GM19395 (cell line): ENCODE data around the gene HOXB8.

Experiments used
- ATAC-seq: cut with Tn5 transposase; IDR thresholded peaks from one replicate; pipeline ENCODE4 v1.9.1; 2021; ENCODE audit warnings: mild to moderate bottlenecking, moderate library complexity; ENCODE audit not compliant: unreplicated experiment

Gene HOXB8

DNA sequence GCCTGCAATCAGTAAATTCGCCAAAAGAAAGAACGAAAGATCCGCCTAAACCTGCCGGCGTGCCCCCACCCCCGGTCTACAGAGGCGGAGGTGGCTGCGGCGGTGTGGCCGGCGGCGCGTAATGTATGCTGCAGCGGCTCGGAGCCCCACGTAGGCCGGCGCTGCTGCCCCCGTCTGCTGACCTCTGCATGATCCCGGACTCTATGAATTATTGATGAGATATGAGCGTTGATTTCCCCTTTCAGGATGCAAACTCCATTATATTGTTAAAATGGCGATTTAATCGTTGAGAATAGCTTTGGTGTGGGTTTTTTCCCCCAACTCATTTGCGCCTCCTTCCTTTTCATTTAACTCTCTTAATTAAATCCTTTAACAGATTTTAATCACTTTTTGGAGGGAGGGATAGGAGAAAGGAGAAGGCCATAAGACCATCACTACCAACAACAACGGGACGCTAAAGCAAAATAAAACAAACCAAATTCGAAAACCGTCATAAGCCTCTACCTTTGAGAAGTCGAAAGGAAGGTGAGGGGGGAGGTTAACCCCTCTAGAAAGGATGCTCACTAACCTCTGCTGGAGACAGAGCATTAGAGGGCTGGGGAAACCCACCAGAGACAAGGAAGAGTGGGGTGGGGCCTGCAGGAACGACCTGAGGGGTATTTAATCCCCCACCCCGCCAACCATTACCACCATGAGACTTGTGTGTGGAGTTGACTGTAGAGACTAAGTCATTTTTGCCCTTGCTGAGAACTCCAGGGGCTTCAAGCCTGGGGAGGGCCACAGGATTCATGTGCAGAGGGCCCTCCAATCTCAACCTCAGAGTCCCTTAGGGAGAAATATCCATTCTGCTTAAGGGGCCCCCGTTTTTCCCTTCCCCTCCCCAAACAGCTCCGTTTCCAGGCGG, 28.5 kb downstream of the HOXB8 start:
- no peak for ATAC-seq

DNA sequence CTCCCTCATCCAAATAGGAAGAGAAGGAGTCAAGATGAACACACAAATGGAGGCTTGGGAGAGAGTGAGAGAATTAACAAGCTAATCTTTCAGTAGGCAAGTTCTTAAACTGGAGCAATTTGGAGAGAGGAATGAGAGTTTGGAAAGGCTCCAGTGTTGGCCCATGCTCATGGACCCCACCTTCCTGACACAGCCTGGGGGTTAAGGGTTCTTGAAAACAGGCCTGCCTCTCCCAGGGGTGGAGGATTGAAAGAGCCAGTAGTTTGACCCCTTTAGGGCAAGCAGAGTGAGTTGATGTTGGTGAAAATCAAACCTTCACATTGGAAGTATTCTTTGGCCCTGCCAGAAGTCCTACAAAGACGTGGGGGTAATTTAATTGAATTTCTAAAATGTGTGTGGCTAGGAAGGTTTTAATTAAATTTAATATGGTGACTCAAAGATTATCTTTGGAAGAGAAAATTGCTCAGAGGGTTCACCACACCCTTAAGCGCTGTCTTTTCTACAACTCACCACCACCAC, 30.8 kb downstream of the HOXB8 start:
- ATAC-seq, result no peak

DNA sequence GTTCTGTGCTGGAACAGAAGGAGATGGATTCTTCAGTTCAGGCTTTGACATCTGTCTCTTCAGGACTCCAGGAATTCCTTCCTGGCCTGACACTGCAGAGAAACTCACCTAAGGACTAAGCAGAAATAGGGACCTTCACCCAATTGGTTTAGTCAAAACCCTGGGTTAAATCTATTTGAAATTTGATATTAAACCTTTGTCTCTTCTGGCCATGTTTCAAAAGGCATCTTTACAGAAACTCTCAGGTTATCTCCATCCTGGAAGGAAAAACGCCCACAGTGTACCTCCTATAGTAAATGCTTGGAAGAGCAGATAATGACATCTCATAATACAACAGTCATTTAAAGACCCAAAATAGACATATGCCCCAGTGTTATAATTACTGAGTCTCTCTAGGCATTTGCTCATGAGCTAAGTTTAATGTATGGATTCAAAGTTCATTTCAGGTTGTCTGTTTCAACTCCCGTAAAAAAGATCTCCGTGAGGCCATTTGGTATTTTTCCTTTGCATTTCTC, 31.3 kb downstream of the HOXB8 start:
- ATAC-seq, result no peak

DNA sequence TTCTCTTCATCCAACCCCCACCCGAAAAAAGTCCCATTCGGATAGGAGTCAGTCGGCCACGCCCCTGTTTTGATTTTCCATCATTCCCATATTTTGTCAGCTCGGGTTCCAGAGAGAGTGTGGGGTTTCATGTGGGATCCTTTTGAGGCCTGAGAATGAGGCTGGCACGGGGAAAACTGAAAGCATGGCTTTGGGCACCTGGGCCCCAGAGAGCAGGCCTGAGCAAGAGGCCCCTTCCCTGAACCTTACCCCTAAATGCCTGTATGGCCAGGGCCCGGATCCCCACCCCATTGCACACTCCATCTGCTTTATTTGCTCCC, 32.4 kb downstream of the HOXB8 start:
- ATAC-seq, result no peak

DNA sequence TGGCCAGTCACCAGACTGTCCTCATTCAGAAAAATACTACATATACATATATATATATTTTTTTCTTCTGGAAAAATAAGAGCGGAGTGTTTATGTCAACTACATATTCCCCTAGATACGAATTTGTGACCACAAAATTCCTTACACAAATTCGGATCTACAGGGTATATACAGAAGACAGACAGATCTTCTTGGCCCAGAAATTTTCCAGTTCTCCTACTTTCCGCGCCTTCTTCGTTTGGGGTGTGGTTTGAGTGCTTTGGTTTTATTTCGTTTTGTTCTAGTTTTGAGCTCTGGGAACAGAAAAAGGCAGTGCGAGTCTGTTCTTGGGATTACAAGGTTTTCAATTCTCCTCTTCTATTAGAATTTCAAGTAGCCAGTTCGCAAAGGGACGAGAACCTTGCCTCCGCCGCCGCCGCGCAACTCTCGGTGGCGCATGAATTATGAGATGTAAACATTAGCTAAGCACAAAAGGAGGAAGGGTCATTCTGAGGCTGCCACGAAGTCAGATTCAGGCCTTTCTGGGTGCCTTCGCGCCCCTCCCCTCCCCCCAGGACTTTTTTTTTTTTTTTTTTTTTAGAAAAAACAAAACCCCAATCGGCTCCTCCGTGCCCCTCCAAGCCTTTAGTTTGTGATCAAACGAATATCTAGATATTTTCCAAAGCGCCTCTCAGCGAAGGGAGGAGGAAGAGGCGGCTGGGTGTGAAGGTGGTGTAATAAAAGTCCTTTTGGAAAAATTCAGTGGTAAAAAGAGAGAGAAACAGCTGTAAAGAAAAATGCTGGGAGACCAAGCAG, 35.1 kb downstream of the HOXB8 start:
- ATAC-seq, result no peak

DNA sequence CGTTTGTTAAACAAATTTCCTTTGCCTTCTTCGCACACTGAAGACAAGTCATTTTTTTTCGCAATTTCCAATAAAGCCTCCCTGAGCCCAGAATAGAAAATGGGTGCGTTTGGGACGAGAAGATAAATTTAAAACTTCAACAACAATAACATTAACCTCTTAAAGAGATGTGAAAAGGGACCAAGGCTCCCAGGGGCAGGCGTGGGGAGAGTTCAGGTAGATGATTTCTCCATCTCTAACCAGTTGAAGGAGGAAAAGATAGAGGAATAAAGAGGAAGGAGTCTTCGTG, 35.7 kb downstream of the HOXB8 start:
- ATAC-seq, result no peak

DNA sequence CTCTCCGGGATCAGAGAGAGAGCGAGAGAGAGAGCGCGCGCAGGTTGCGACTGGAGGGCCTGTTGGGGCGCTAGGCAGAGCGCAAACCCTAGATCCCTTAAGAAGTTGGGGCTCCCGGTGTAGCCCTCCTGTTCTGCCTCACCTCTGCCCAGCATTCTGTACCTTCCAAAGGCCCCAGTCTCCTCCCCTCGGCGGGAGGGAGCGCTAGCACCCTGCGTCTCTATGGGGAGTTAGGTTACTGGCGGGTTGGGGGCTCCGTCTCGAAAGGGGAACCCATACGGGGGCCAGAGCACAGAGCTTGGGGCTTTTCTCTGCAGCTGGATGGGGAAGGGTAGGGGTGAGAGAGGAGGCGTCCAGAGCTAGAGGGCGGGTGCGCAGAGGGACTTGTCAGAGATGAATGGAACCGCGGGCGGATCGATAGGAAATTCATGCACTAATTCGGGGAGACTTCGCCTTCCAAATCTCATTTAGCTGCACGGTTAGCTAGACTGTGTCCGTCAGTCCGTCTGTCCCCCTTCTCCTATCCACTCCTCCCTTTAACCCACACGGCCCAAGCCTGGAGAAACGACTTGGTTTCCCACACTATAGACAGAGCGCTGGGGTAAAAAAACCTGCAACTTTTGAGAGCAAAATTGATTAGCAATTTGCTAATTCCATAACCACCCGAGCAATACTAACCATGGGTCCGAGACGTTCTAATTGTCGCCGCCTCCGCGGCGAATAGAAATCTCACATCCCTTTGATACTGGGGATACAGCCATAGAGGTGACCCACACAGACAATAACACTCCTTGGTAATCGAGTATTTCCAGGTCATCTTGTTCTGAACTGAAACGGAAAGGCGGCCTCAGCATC, 36.2 kb downstream of the HOXB8 start:
- peak; percentile 37 for ATAC-seq

DNA sequence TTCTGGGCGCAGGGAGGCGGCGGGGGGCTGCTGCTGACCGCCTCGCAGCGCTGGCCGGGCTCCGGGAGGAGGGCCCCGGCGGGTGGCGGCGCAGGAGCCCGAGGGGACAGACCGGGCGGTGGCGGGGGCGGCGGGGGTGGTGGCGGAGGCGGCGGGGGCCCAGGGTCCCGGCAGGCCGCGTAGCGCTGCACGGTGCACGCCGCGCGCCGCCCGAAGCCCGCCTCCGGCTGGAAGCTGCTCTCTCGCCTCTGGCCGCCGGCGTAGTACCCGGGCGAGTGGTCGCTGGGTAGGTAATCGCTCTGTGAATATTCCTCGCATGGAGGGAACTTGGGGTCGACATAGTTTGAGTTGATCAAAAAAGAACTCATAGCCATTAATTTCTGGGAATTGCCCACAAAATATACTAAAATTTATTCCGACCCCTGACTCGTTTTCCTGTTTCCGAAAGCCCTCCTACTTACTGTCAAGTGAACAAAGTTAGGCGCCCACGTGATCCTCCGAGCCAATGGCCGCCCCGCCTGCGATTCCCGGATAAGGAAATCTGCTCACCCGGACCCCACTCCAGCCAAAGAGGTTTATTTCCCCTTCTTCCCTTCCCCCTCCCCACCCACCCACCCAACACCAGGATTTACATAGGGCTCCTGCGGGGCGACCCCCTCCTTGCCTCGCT, 37.0 kb downstream of the HOXB8 start, which contains the start of gene HOXB4:
Gene HOXB4 (minus strand): TSS at position 405 of the 670 bp plus-strand sequence. CDS start 31 bp downstream, at position 374.
- peak; percentile 63 for ATAC-seq

DNA sequence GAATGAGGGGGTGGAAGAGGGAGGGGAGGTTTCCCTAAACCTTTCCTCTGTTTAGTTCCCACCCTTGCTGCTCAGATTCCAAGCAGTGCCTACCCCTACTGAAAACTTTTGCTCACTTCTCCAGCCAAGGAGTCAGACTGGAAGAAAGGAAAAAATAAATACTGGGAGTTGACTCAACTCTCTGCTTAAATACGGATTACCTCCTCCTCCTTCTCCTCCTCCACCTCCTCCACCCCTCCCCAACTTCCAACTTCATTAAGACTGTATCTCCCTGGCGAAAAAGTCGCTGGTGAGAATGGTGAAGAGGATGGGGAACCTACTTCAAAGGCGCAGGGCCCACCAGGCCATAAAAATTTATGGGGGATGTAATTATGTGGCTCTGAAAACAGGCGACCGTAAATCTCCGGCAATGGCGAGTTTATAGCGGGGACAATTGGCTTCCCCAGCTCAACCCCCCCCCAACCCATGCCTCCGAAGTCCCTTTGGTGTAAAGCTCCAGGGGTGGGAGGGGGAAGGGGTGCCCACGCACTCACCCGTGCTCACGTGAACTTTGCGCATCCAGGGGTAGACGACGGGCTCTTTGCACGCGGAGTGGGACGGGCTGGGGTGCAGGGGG, 37.7 kb downstream of the HOXB8 start:
- peak; percentile 4 for ATAC-seq

DNA sequence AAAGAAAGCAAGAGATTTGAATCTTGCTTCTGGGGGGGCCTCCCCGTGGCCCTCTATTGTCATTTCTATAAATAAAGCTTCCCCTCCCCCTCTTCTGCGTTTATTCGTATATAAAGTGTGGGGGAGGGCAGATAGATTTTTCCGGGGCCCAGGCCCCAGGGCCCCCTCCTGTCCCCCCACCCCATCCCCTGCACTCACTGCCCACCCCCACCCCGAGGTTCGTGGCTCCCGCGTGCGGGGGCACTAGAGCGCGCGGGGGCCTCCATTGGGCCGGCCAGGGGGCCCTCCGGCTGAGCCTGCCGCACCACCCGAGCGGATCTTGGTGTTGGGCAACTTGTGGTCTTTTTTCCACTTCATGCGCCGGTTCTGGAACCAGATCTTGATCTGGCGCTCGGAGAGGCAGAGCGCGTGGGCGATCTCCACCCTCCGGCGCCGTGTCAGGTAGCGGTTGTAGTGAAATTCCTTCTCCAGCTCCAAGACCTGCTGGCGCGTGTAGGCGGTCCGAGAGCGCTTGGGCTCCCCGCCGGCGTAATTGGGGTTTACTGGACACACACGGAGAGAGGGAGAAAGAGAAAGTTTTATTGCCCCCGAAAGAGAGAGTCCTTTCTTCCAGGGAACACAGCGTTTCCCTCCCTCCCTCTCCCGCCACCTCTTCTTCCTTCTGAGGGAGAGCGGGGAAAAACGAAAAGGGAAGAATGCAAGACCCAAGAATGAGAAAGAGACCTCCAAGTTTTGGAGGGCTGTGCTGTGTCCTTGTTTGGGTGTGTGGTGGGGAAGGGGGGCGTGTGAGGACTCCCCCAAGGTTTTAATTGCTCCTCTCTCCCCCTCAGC, 38.4 kb downstream of the HOXB8 start:
- no peak for ATAC-seq

DNA sequence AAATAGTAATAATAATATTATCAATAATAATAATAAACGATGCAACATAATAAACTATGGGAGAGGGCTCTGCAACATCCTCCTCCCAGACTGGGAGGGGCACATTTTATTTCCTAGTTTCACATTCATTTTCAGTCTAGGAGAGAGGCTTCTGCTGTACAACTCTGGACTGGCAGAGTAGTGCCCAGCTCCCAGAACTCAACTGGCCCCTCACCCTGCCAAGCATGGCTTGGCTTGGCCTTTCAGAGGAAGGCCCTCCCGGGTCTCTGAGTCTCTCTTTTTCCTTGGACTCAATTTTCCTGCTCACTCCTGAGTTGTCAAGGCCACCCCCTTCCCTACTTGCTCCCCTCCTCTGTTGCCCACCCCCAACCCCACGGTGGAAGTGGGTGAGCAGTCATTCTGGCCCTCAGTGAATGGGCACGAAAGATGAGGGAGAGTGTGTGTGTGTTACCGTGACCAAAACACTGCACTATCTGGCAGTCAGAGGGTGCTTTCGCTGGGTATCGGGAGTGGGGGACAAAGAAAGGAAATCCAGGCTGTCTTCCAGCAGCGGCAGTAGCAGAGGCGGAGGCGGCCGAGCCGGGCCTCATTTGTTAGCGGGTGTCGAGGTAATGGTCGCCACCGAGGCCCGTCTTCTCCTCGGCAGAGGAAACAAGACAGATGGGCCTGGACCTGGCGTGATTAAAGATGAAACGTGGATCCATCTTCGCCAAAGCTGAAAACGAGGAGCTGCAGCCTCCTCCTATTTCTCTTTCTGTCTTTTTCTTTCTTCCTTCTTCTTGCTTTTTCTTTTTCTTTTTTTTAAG, 39.2 kb downstream of the HOXB8 start:
- ATAC-seq, result no peak

DNA sequence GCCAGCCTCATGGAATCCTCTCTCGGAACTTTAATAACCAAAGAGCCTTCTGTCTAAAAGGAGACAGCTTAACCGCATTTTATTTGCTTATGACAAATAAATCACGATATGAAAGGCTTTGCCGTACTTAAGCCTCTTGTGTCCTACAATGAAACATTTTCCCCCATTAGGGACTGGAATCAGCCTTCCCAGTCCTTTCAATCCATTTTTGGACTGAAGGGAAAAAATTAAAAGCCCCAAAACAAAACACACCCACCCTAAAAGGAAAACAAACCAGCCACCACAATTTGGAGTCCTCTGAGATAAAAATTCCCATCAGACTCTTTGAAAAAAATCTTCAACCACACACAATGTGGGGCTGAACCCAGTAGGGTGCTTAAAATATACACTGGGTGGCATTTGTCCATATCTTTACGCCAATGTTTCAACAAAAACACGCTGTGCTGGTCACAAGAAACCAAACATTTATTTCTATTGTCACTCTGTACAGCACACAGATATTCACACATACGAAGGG, 40.0 kb downstream of the HOXB8 start:
- no peak for ATAC-seq

DNA sequence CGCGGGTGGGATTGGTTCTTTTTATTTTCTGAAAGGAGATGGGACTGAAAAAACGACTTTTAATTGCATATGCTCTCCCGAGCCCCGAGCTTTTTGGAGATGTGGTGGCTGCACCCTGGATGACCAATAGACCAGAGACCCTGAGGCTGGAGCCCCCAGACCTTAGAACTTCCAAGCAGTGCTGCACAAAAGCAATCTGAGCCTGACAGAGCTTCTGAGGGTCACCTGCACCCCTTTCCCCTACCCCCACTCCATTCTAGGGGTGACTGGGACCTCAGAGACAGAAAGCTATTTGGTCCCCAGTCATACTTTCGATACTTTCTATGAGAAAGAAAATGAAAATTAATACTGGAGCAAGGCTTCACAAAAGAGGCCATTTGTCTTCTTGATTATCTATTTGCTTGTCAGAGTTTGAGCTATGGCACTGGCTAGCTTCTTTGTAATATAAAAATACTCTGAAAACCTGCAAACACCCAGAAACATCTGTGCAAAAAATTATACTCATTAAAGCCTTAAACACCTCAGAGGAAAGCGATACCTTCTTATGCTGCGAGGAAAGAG, 40.5 kb downstream of the HOXB8 start:
- ATAC-seq, result no peak

DNA sequence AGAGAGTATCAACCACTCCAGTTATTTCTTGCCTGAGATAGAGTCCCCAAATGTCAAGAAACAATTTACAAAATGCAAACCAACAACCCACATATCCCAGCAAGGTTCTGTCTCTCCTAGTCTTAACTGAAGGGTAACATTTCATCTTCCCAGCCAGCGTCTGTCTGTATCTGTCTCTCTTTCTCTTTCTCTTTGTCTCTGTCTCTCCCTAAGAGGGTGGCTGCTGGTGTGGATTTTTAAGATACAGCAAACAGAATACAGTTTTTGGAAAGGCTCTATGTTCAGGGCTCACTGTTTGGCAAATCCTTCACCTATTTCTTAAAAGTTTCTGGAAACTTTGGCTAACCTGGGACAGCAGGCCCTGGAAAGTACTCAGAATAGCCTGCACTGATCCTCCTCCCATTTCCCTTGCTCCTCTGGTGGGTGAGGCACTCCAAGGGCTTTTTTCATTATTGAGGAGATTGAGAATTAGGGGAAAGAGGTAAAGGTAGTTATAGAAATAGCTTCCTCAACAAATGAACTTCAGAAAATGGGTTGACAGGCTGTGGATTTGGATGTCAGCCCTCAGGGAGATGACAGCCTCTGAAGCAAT, 43.2 kb downstream of the HOXB8 start:
- ATAC-seq, result no peak

DNA sequence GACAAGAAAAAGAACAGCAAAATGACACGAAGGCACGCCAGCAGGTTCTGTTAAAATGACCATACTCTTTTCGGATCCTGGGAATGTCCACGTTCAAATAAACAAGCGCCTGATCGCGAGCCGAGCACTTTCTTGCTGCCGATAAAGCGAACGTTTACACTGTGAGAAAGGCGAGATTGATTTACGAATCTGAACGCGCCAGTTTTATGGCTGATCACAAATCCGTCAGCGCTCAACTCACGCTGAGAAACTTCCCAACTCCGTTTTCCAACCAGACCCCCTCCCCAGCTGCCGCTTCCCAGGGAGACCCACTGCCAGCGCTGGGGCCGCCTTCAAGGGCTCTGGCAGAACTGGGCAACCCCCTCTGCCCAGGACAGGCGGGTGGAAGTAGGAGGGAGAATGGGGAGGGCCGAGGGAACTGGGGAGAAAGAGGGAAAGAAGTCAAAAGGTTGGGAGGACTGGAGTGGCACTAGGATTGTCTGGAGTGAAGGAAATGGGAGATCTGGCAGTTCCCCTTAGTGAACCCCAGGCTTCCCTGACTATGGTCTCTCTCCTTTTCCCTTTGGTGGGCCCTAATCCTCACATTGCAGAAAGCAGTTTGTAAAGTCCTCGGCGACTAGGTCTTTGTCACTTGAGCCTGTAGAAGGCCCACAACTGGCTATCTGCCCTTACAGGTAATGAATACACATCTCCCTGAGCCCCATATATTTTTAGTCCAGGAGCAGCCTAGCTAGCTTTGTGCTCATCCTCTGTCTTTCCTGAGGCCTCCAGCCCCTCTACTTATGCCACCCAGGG, 43.9 kb downstream of the HOXB8 start:
- ATAC-seq, result no peak

DNA sequence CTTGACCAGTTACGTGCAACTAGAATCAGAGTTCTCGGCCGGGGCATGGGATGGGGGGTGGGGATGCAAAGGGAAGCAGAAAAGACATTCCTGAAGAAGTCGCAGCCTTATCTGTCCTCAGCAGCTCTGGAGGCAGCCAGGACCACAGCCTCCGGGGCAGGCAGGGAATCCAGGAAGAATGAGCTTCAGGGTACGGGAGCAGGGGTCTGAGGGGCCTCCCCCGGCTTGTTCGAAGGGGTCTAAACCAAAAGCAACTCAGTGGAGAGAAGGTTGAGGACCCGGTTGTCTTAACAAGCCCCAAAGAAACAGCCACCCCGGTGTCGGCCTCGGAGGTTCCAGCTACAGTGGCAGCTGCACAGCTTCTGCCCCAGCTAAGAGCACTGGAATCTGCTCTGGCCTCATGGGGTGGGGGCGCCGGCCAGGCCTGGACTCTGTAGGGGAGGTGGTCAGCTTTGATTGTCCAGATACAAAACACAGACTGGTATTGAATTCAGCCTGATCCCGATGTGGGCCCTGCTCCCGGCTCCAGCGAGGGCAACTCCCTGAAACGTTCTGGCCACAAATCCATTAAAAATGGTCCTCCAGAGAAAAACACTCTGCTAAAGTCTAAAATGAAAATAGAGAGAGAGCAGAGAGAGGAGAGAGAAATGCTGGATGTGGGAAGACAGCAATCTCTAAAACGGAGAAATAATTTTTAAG, 44.6 kb downstream of the HOXB8 start:
- no peak for ATAC-seq
